GM12801 (cell line): ENCODE data around the gene LYRM4.

Experiments used
- CTCF ChIP-seq: IDR thresholded peaks from one replicate; pipeline ENCODE4 v1.5.1; 2011; ENCODE audit warnings: control low read depth; ENCODE audit not compliant: insufficient read length; ENCODE audit errors: extremely low read depth

The LYRM4 gene

GRCh38 chr6:5091210-5092069 is 169.3 kb downstream of the LYRM4 start:
- no peak for TF ChIP-seq CTCF

DNA sequence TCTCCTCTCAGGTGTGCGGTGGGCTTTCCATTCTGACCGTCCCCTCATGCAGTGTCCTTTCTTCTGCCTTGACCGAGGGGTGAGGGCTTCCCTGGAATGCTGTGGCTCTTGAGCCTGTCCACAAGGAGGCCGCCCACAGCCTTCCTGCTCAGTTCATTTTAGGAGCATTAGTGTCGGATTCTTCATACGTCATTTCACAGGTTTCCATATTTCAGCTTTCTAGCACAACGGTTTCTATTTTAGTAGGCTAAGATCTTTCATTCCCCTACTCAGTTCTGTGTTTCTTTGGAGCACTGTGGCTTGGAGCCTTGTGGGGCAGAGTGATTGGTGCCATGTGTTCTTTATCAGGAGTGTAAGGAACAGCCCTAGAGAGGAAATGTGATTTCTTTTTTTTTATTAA is 170.1 kb downstream of the LYRM4 start:
- TF ChIP-seq CTCF, result no peak

DNA sequence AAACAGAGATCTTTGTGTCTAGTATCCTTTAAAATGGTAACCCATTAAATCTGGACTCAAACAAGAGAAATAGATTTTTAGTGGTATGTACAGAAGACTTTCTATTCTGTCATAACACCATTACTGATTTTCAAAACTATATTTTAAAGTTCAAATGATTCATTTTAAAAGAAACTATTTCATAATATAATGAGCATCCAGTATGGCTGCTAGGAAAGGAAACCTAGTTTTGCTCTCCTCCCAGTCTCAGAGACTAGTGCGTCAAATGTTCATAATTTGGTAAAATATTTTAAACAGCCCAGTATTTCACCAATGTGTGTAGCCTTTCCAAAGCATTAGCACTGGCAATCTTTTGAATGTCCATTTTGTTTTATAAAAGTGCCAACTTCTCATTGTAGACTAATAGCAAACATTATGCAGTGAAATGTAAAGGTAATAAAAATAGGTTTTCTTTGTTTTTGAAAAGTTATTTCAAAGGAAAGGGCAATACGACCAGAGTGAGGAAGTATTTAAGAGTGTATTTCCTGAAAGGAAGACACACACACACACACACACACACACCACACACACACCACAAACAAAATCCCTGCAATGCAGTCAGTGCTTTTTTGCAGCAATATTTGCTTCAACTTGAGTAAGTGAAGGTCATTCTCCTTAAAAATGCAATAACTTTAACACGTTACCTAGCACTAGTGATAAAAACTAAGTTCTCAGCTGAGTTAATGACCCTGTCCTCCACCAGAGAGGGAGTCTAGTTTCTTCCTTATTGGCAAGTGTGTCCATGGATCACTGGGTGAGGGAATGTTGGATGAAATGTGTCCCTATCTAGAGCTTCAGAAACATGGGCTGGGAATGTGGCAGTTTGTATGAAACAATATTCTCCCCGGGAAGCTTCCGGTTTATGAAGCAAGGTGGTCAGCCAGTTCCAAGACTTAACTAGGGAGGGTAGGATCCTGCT is 171.0 kb downstream of the LYRM4 start:
- no peak for TF ChIP-seq CTCF

DNA sequence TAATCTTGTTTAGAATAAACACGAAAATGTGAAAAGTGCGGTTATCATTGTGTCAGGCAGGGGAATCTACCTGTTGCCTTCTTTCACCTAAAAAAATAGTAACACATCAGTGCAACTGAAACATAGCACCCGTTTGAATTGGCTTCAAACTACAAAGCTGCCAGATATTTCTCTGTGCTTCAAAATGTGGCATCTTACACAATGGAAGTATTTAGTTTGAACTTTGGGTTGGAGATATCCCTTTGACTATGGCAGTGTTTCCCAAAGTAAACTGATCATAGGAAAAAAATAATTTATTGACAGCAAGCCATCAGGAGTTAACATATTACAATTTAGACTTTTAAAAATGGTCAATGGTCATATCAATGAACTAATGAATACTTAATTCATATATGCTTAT is 172.0 kb downstream of the LYRM4 start:
- TF ChIP-seq CTCF, result no peak

GRCh38 chr6:5087389-5087788 is 173.4 kb downstream of the LYRM4 start:
- TF ChIP-seq CTCF, result no peak

DNA sequence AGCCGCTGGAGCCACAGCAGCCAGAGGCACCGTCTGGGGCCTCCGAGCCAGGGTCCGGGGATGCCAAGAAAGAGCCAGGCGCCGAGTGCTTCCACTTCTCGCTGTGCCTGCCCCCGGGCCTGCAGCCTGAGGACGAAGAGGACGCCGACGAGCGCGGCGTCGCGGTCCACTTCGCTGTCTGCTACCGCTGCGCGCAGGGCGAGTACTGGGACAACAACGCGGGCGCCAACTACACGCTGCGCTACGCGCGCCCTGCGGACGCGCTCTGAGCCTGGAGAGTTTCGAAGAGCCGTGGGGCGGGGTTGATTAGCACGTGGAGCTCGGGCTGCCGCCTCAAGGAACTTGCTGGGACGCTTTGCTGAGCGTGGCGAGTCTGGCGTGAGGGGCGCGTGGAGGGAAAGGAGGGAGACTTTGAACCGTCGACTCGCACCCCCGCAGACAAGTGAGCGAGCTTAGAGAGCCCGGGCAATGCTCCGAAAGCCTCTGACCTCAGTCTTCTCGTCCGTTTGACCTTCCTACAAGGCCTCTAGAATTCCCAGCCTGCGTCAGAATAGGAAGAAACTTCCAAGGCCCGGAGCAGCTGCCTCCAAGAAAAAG is 174.4 kb downstream of the LYRM4 start:
- TF ChIP-seq CTCF, result no peak

- TF ChIP-seq CTCF, result no peak
These were observed 175.0 kb downstream of the LYRM4 start for GRCh38 chr6:5085648-5086293.
